NOMO-1 treated with DMSO at 0.1 percent for 48 hours (cell line): ENCODE results near the gene GPN1.
"Not testable (repeated sequence)": the region's sequence is repeated elsewhere in the genome, so short reads cannot be mapped to it uniquely, and the experiment has no call there.

Experiments used
- DNase-seq: peaks from one replicate; lab custom pipeline; 2025; ENCODE audit not compliant: unreplicated experiment; lab: John Stamatoyannopoulos, UW

Gene GPN1

DNA sequence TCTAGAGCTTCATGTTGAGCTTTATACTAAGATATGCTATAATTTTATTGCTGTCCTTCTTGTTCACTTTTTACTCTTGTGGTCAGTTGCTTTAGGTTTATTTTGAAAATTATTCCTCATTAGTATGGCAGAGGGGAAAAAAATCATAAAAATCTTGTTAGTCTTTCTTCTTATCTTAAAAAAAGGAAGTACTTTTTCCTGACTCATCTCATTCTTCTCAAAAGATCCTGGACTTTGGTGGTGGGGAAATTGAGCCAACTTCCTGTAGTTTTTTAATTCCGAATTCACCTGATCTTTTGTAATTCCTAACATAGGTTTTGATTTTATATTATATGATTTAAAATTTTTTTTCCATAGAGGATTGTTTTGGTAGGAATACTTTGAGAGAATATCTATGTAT, 38.6 kb downstream of the GPN1 start:
- DNase-seq: no peak

DNA sequence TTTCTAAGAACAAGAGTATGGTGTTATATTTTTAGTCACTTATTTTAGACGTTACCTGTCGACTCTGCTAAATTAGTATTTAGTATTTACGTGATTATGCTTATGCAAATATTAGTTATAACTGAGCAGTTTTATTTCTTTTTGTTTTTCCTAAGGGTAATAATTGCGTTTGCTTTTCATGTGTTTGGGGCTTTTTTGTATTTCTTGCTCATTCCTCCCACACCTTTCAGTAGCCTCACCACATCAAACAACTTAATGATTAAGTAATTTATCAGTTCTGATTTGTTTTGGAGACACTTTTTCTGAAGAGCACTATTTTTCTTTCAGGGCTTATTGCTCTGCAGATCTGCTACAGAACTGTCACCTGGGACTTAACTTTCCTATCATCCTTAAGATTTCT, 42.4 kb downstream of the GPN1 start:
- DNase-seq: no peak

DNA sequence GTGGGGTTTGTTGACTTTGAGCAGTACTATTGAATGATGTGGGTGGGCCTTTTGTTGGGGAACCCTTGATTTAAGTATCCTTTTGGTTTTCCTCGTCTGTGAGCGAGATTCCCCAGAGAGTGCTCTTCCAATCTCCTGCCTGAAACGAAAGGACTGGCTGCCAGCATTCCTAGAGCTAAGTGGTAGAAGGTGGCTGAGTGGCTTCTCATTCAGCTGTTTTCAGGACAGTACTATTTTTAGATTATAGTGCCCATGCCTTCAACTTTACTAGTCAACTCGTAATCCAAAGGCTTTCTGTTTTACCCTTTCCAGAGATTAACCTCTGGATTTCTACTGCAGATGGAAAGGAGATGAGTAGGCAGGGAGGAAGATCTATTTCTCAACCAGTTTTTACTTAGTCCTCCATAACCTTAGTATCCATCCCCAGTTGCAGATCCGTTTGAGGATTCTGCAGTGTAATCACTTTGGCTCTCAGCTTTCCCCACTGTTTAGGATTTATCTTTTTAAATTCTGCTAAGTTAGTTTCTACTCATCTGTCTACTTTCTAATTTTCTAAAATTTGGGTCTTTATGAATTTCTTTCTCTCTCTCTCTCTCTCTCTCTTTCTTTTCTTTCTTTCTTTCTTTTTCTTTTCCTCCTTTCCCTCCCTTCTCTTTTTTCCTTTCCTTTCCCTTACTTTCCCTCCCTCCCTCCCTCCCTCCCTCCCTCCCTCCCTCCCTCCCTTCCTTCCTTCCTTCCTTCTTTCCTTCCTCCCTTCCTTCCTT, 44.1 kb downstream of the GPN1 start:
- no peak for DNase-seq

DNA sequence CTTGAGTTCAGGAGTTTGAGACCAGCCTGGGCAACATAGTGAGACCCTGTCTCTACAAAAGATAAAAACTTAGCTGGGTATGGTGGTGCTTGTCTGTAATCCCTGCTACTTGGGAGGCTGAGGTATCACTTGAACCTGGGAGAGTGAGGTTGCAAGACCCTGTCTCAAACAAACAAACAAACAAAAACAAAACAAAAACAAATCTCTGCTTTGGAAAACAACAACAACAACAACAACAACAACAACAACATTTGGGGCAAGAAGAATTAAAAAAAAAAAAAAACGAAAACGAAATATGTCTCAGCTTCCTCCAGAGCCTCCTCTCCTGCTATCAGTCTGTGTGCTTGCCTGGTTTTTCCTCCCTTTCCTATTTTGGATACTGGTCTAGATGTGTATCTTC, 51.7 kb downstream of the GPN1 start:
- DNase-seq: no peak

DNA sequence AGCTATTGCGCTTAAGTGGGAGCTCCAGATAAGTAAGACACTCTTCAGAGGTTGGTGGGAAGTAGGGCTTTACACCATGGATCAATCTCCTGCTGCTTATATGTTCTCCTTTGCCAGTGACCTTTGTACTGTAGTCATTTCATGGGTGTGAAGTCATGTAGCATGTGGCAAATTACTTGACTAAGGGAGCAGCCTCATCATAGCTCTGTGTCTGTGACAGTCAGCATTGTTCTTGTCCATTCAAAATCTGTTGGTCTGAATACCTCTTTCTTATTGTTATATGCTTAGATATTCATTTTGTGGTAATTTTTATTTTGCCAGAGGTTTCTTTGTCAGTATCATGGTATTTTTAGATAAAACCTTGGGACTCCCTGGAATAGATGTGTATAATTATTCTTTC, 53.0 kb downstream of the GPN1 start:
- no peak for DNase-seq

DNA sequence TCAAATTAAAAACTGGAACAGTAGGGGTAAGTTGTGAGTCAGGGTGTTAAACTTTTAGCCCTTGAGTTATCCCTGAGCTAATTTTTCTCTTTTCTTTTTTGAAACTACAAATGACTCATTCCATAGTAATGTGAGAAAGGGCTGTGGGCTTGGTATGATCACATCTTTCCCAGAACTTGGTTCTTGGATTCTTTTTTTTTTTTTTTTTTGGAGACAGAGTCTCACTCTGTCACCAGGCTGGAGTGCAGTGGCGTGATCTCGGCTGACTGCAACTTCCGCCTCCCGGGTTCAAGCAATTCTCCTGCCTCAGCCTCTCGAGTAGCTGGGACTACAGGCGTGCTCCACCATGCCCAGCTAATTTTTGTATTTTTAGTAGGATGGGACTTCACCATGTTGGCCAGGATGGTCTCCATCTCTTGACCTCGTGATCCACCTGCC, 53.5 kb downstream of the GPN1 start:
- DNase-seq: not testable (repeated sequence)

DNA sequence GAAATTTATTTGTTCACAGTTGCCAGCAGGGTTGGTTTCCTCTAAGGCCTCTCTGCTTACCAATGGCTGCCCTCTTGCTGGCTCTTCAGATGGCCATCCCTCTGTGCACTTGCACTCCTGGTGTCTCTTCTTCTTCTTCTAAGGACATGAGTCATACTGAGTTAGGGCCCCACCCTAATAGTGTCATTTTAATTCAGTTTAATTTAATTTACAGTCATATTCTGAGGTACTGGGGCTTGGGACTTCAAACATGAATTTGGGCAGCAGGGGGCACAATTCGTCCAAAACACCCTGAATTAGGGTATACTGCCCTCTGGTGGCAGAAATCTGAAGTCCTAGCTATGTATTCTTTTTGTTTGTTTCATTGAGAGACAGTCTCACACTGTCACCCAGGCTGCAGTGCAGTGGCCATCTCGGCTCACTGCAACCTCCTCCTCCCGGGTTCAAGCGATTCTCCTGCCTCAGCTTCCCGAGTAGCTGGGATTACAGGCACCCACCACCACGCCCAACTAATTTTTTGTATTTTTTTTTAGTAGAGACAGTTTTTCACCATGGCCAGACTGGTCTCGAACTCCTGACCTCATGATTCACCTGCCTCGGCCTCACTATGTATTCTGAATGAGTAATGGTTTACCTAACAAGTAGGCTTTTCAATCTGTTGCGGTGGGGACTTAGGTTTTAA, 54.7 kb downstream of the GPN1 start:
- peak; percentile 83 for DNase-seq

DNA sequence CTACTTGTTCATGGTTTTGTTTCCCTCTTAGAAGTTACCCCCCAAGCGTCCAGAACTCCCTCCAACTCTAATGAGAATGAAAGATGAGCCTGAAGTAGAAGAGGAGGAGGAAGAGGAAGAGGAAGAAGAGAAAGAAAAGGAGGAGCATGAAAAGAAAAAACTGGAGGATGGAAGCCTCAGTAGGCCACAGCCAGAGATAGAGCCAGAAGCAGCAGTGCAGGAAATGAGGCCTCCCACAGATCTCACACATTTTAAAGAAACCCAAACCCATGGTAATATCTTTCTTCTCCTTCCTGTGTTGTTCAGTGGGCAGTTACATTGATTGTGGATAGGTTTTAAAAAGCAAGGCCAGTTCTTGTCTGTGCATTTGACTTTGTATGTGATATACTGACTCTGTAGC, 56.2 kb downstream of the GPN1 start:
- DNase-seq: not testable (repeated sequence)

DNA sequence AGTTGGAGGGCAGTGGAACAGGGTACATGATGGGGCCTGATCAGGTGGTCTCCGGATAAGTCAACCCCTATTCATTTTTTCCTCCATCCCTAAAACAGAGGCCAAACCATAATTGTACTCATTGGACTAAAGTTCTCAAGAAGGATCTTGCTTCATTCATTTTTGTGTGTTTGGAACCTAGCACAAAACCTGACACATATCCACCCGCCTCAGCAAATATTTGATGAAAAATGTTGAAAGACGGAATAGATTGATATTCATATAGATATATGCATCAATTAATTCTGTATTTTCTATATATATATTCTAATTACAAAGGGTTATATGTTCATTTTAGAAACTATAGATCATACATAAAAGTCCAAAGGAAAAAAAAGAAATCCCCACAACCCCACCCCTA, 56.7 kb downstream of the GPN1 start:
- no peak for DNase-seq

DNA sequence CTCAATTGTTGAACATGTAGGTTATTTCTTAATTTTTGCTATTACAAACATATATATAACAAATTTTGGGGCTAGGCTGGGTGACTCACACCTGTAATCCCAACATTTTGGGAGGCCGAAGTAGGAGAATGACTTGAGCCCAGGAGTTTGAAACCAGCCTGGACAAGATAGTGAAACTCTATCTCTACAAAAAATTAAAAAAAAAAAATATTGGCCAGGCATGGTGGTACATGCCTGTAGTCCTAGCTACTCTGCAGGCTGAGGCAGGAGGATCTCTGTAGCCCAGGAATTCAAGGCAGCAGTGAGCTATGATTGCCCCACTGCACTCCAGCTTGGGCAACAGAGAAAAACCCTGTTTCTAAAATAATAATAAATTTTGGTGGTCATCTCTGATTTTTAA, 58.4 kb downstream of the GPN1 start:
- DNase-seq: no peak

DNA sequence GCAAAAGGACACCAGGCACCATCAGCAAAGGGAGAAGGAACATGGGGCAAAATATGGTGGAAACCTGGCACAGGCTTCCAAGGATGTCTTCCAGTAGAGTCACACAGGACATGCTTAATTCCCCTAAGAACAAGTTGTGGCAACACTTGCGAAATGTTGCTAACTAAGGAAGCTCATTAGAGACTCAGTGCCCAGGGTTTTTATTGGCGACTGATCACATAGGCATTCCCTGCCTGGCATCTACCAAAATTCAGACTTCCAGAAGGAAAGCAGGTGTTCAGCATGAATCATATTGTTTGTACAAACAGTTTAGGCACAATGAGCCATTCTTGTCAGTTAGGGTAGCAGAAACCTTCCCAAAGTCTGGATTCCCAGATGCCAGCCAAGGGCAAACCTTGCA, 60.6 kb downstream of the GPN1 start:
- DNase-seq: no peak

DNA sequence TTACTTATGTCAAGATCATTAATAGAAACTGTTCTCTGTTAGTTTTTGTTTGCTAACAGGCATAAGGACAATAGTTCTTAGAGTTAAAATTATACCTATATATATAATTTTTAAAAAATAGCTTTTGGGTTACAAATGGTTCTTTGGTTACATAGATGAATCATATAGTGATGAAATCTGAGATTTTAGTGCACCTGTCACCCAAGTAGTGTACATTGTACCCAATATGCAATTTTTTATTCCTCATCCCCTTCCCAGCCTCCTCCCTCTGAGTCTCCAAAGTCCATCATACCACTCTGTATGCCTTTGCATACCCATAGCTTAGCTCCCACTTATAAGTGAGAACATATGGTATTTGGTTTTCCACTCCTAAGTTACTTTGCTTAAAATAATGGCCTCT, 61.2 kb downstream of the GPN1 start:
- no peak for DNase-seq

DNA sequence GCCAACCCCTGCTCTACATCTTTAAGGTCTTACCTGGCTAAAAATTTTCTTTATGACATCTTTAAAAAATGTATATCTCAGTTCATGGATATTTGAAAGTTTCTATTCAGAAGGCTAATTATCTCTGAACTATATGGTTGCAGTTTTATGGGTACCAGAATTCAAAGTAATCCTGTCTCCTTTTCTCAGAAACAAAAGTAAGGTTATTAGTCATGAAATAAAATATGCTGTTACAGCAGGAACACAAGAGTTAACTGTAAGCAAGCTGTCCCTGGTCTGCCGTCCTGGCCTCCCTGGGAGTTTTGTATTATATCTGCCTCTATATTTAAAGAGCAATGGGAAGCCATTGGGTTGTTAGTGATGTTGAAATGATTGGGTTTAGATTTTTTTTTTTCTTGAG, 68.8 kb downstream of the GPN1 start:
- no peak for DNase-seq
